ENCODE data around the gene SMTN. TPM values are rescaled to one million over a fixed set of nuclear protein-coding genes. Genes with fewer than 3 reads are reported as not detected.
A peak's percentile ranks its signal among the peaks of the same experiment; 100 is the strongest.

Gene SMTN
- total and polyA plus RNA-seq, 12 donors: 4.6 to 155 (median 88.9) TPM

DNA sequence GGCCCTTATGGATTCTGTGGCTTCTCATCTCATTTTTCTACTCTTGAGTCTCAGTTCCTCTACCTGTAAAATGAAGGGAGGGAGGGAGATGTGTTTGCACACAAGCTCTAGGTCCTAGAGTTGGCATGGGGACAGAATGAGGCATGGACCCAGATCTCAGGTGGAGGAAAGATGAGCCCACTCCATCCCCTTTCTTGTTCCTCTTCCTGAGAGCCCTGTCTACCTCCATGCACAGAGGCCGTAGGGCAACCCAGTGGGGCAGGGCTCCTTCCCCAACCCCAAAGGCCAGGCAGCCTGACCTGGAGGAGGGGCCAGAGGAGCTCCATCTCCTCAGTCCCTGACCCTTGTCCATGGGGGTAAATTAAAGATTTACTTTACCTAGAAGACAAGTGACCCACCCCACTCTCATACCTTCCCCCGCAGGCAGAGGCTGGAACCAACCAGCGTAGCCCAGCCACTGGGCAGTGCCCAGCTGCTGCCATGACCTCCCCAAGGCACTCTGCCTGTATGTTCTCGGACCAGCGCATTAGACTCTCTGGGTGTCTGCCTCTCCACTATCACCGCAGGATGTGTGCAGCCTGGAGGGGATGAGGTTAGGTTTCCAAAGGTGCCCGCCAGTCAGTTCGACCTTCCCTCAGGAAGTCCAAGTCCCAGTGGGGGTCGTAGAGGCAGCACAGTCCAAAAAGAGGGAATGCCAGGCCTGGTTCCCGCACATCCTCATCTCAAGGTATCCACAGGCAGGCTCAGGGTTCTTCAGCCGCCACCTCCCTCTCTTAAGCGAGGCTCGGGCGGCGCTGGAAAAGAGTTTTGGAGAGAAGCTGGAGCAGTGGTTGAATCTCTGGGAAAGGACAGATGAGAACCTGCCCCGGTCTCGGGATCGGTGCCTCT is 3.0 kb downstream of the SMTN start:
- no peaks in the 10 kb centered on the region for H3K9me3 ChIP-seq (replicated peaks in 1 of 3)
- peak overlapping the region in 3 of 5 donors; percentile 51 to 90 (median 82) for H3K27ac ChIP-seq
- TF ChIP-seq, protein P1, sequence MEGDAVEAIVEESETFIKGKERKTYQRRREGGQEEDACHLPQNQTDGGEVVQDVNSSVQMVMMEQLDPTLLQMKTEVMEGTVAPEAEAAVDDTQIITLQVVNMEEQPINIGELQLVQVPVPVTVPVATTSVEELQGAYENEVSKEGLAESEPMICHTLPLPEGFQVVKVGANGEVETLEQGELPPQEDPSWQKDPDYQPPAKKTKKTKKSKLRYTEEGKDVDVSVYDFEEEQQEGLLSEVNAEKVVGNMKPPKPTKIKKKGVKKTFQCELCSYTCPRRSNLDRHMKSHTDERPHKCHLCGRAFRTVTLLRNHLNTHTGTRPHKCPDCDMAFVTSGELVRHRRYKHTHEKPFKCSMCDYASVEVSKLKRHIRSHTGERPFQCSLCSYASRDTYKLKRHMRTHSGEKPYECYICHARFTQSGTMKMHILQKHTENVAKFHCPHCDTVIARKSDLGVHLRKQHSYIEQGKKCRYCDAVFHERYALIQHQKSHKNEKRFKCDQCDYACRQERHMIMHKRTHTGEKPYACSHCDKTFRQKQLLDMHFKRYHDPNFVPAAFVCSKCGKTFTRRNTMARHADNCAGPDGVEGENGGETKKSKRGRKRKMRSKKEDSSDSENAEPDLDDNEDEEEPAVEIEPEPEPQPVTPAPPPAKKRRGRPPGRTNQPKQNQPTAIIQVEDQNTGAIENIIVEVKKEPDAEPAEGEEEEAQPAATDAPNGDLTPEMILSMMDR (IDR thresholded peaks at IDR 0.05): no peak
- TF ChIP-seq POLR2A (IDR thresholded peaks at IDR 0.05): no peak
- intact Hi-C loops (cut with DNase I): loop anchor here in 1 of 2 donors (2.0 kb wide), 1 partner anchor 137 kb away; no protein-coding TSS in a partner anchor
- peak in 2 of 7 donors; percentile 20 to 51 for DNase-seq
- peaks cover 0 to 17% of the 10 kb centered on the region in 2 donors for H3K36me3 ChIP-seq (replicated peaks in 1 of 2)
- H3K4me1 ChIP-seq (replicated peaks in 1 of 2): peaks cover 0 to 33% of the 10 kb centered on the region in 2 donors
- H3K27me3 ChIP-seq: no peaks in the 10 kb centered on the region
- peak overlapping the region in 3 of 4 donors; percentile 24 to 69 (median 35) for H3K4me3 ChIP-seq
- WGBS, 4 donors: 16 to 37% (median 25%) methylated on average over 13 to 18 of the region's 18 CpGs

DNA sequence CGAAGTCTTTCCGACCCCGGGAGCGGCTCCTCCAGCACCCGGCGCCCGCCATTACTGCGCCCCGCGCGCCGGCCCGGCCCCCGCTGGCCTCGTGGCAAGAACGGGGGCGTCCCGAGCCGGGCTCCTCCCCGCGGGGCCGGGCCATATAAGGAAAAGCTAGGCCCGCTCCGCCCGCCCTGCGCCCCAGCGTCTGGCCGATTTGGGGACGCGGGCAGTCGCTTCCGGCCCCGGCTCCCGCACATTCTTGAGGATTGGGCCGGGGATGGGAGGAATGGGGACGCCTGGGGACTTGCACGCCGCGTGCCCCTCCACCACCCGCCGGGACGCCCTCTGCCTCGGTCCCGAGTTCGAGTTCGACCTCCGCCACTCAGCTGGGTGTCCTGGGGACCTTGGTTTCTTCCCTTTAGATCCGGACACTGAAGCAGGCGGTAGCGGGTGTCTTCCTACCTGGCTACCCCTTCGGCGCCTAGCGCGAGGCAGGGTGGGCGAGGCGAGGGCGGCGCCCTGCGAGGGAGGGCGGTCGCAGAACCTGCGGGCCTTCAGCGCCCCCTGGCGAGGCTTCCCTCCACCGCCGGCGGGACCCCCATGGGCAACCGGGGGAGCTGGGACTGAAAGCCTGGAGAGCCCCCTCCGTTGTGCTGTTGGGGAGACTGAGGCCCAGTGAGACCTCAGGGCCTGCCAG is 3.8 kb downstream of the SMTN start:
- Histone ChIP-seq H3K36me3 (replicated peaks in 1 of 2) (peaks cover 0 to 25% of the 10 kb centered on the region in 2 donors), H3K27me3 (no peaks in the 10 kb centered on the region), H3K9me3 (replicated peaks in 1 of 3) (no peaks in the 10 kb centered on the region), H3K27ac (peak overlapping the region; percentile 6 to 90 (median 72)), H3K4me3 (peak overlapping the region; percentile 24 to 86 (median 52)), H3K4me1 (replicated peaks in 1 of 2) (peaks cover 0 to 33% of the 10 kb centered on the region in 2 donors)
- 0% methylated on average over 17 to 69 of the region's 69 CpGs; no CpG with 5 or more reads in 1 of the 4 donors for WGBS, 4 donors
- TF ChIP-seq, protein P1 (IDR thresholded peaks at IDR 0.05): peak; percentile 64 to 86 (median 76)
- TF ChIP-seq POLR2A (IDR thresholded peaks at IDR 0.05): peak; percentile 20 to 27
- intact Hi-C loops (cut with DNase I): loop anchor here (2.0 to 5.0 kb wide), 5 partner anchors 62 to 147 kb away; partner anchors contain the start of genes MORC2 (in 1 of the 2) and TUG1 (in 1 of the 2)
- DNase-seq: peak; percentile 77 to 89 (median 84)

DNA sequence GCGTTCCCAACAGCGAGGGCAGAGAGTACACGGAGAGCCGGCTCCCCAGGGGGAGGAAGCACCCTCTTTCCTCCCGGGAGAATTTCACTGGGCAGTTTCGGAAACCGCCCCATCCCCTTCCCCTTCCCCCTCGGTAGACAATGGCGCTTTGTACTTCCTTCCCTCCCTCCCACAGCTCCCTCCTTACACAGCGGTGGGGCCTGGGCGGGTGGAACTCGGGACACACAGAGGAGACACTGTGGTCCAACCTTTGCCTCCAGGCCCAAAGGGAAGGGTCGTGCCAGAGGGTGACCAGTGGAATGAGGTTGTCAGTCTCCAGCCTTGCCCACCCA is 4.3 kb downstream of the SMTN start:
- H3K36me3 ChIP-seq (replicated peaks in 1 of 2): peaks cover 0 to 26% of the 10 kb centered on the region in 2 donors
- H3K27me3 ChIP-seq: no peaks in the 10 kb centered on the region
- intact Hi-C loops (cut with DNase I): loop anchor here (2.0 to 5.0 kb wide), 5 partner anchors 62 to 147 kb away; partner anchors contain the start of genes MORC2 (in 1 of the 2) and TUG1 (in 1 of the 2)
- H3K27ac ChIP-seq: peak overlapping the region; percentile 6 to 90 (median 72)
- H3K4me1 ChIP-seq (replicated peaks in 1 of 2): peaks cover 0 to 30% of the 10 kb centered on the region in 2 donors
- peak overlapping the region in 2 of 4 donors; percentile 24 to 69 for H3K4me3 ChIP-seq
- H3K9me3 ChIP-seq (replicated peaks in 1 of 3): no peaks in the 10 kb centered on the region
- 15 to 30% (median 23%) methylated on average over 9 to 13 of the region's 13 CpGs for WGBS, 4 donors
- peak in 2 of 7 donors; percentile 40 to 70 for DNase-seq
- no peak for TF ChIP-seq POLR2A (IDR thresholded peaks at IDR 0.05)
- TF ChIP-seq, protein P1 (IDR thresholded peaks at IDR 0.05): no peak
